Esophagus squamous epithelium (tissue), 4 donors: Measurements from ENCODE around the gene DDX46.

ENCODE experiments used
- POLR2A ChIP-seq, 4 donors: fragments of 450-650 bp; IDR thresholded peaks; one replicate each; pipeline ENCODE4 v1.6.1; 2017; ENCODE audit warnings: antibody characterized with exemption in 4 of 4, mild to moderate bottlenecking in 4 of 4, moderate library complexity in 3 of 4
- TF ChIP-seq, protein P1 (sequence below), 6 experiments: fragments of 450-650 bp in 4 of 6; fragments of 200-600 bp in 2 of 6; sonication (generic) in 2 of 6; IDR thresholded peaks; one replicate each; pipeline ENCODE4 v1.5.1; 2016 to 2019; ENCODE audit warnings: antibody characterized with exemption in 6 of 6, mild to moderate bottlenecking in 4 of 6, moderate library complexity in 4 of 6

DNA sequence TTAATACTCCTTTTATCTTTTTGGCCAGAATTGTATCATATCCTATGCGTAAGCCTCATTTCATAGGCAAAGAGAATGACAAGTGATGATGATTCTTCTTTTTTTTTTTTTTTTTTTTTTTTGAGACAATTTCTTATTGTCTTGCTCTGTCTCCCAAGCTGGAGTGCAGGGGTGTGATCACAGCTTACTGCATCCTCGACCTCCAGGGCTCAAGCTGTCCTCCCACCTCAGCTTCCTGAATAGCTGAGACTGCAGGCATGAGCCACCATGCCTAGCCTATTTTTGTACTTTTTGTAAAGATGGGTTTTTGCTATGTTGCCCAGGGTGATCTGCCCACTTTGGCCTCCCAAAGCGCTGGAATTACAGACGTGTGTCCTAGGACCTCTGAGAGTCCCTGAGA is 45.2 kb downstream of the DDX46 start:
- TF ChIP-seq, protein P1, sequence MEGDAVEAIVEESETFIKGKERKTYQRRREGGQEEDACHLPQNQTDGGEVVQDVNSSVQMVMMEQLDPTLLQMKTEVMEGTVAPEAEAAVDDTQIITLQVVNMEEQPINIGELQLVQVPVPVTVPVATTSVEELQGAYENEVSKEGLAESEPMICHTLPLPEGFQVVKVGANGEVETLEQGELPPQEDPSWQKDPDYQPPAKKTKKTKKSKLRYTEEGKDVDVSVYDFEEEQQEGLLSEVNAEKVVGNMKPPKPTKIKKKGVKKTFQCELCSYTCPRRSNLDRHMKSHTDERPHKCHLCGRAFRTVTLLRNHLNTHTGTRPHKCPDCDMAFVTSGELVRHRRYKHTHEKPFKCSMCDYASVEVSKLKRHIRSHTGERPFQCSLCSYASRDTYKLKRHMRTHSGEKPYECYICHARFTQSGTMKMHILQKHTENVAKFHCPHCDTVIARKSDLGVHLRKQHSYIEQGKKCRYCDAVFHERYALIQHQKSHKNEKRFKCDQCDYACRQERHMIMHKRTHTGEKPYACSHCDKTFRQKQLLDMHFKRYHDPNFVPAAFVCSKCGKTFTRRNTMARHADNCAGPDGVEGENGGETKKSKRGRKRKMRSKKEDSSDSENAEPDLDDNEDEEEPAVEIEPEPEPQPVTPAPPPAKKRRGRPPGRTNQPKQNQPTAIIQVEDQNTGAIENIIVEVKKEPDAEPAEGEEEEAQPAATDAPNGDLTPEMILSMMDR (IDR thresholded peaks at IDR 0.05): no peak
- TF ChIP-seq POLR2A (IDR thresholded peaks at IDR 0.05): no peak
